HG03103 (cell line): ENCODE measurements around the gene BLID.

Experiments used
- ATAC-seq: cut with Tn5 transposase; IDR thresholded peaks from one replicate; pipeline ENCODE4 v1.9.1; 2021; ENCODE audit warnings: low read depth; ENCODE audit not compliant: unreplicated experiment

BLID gene

DNA sequence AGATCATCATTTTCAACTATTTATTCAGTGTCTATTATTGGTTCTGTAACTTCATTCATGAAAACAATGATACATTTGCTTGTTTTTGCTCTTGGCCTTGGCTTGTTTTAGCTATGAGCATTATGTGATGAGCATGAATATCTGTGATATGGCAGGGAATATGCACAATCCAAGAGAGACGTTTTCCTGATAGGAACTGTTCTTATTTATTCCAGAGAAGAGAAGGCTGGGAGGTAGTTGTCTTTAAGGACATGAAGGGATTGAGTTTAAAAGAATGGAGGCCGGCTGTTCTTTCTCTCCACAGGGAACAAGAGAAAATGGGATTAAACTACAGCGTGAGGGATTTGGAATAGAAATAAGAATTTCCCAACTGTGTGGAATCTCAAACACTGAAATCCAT, 30.3 kb downstream of the BLID start:
- no peak for ATAC-seq

DNA sequence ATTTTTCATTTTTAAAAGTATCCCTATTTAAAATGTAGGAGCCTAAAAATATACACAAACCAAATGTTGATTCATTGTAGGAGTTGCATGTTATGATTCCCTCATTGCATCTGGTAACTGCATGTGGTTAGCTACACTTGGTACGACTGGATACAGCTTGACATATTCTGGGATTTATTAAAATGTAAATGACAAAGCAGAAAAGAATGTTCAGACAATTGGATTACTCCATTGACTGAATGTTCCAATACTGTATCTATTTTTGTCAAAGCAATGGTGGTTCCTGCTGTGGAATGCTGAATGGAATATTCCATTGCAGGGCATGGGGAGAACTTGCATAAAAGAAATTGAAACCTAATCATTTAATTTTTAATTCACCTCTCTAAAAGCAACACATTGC, 30.8 kb downstream of the BLID start:
- ATAC-seq: no peak

DNA sequence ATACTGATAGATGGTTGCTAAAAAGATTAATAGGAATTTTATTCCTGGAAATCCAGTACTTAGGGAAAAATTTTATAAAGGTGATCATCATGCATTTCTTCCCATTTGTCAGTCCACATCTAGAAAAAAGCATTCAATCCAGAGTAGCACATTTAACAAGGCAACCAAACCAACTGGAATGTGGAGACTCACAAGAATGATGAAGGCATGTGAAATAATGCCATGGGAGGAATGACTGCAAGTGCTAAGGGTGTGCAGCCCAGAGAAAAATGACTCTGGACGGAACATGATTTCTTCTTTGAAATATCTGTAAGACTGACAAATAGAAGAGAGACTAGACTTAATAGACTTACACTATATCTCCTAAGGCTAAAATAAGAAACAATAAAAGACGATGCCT, 33.8 kb downstream of the BLID start:
- ATAC-seq: no peak

DNA sequence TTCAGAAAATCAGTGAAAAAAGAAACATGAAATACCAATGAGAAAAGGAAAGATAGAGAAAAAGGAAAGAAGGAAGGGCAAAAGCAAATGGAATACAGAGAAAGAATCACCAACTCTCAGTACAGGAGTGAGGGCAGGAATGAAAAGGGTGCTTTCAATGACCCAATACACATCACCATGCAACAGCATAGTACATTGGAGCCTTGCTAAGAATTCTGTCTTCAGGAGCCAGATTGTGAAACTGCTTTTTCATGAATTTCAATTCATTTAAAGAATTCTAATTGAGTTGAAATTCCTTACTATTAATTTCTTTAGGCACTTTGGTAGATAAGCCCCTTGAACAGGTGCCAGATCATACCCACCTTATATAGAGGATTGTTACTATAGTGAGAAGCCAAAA, 34.9 kb downstream of the BLID start:
- no peak for ATAC-seq

DNA sequence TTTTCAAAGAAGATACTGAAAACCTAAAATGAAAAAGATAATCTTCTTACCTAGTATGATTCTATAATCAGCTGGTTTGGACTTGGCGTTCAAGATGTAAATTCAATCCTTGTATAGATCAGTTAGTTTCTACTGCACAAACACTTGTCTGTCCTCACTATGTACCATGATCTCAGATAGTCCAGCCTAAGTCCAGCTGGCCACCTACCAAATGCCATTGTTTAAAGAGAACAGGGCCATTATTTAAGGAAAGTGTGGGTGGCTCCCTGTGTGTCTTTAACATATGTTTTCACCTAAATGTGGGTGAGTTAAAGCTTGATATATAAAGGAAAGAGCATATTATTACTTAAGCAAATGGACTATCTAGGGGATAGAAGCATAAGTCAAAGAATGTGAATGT, 38.6 kb downstream of the BLID start:
- ATAC-seq: no peak

DNA sequence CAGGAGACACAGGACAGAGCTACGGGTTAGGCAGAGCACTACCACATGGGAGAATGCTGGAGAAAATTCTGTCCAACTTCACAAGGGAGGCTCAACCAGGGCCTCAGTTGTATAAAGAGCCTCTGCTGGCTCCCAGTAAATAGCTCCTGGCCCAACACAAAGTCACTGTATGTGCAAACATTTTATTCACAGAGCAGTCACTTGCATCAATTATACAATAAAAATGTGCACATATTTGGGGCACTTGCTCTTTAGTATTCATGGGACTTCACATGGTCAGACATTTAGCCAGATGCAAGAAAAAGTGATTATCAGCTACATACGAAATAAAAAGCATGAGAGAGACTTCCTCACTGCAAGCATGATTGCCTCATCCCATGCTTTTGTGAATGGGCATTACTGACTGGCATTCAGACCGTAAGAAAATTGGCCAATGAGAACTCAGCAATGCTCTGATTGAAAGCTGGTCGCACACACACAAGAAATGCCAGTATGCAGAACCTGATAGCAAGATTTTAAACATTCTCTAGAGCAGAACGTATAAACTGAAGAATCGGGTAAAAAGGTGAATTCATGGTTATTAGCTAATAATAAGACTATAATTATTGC, 39.4 kb downstream of the BLID start:
- ATAC-seq: no peak

DNA sequence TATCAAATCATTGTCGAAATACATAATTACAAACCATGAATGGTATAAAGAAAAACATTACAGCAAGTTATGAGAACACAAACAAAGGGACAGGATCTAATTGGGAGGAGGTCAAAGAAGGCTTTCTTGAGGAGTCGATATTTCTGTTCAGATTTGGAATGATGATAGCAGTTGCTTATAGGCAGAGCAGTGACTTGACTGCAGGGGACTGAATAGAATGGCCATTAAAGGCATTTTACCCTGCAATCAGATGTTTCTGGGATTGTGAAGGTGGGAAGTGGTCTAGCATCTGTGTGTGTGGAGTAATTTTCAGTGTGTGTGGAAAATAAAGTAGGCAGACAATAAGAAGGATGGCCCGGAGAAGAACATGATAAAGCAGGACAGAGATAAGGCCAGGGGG, 41.0 kb downstream of the BLID start:
- ATAC-seq: no peak

DNA sequence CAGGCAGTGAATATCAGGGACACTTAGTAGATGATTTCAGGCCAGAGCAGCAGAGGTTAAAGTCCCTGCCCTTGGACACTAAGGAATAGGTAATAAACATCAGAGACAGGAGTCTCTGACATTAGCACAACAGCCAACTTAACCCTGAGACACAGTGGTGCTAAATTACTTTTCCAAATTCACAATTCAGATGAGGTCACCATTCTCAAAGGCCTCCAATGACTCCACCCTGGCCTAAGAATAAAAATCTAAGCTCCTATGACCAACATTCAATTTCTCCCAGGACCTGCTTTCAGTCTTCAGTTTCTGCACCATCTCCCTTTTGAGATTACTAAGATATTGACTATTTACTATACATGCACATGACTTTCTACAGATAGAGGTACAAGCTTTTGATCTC, 42.0 kb downstream of the BLID start:
- ATAC-seq: no peak

DNA sequence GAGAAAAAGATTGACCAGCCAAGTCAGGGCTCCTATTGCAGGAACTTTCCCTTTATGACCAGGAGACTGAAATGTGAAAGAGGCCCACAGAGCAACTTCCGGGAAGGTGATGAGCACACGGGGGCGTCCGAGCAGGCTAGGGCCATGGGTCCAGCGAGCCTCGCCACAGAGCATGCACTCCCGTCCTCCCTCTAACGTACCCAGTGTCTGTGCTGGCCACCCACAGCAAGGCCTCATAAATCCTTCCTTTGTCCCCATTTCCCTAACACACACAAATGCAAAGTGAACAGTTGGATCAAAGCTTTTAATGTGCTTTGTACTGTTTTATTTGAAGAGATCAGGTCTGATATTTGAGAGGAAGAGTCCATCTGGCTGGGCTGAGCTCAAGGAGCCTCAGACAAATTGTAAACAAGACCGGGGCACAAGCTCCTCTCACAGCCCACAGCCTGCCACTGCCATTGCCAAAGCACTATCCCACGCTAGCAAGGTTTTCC, 44.3 kb downstream of the BLID start:
- no peak for ATAC-seq

DNA sequence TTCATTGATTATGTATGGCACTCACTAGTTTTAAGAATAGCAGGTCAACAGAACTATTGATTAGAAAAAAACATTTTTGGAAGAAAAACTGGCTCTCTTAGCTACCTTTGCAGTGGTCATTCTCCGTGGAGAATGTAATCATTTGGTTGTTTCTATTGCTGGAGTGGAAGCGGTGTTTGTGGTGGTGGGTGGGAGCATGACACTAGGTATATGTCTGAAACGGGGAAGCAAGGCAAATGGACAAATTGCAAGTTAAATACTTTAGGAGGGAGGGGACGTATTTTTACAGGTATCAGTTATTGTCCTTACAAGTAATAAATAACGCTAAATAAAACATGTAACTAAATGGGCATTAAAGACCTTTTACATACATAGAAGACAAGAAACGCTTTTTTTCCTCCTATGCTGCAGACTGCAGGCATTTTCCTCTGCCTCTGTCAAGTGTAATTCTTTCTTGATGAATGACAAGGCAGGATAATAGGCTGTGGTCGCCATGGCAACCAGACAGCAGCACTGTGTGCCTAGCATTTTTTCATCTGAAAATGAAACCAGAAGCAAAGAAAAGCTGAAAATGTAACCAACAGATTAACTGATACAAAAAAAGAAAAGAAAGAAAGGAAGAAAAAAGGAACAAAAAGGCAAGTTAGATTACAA, 46.2 kb downstream of the BLID start:
- no peak for ATAC-seq

DNA sequence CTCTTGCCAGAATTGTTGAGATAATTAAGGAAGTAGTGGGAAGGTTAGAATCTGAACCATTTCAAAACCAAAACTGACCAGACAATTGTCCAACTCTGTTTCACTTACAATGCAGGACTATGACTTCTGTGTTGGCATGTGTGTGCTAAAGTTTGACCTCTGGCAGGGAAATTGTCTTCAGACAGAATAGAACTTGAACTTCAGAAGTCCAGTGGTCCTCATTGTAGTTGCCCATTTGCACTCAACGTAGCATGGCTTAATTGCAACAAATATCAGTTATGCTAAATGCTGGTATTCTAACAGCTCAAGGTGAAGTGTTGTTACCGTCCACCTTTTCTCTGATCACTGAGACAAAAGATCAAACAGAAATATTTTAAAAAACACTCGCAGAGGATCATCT, 47.2 kb downstream of the BLID start:
- ATAC-seq: no peak

DNA sequence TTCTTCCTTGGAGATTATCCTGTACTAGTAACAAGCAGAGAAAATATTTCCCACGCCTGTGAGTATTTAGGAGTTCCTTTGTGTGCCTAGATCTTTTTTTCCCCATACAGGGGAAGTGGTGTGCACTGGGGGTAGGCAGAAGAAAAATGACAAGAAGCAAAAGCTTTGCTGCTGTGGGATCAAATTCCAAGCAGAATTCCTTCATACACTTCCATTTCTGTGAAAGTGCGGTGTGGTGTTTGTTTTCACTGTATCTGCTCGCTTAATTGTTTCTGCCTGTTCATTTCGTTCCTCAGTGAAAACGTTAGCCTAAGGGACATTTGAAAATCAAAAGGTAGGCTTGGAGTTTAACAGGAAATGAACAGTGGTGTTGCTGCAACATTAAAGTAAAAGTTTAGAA, 47.9 kb downstream of the BLID start:
- no peak for ATAC-seq
